WTC11 (cell line): Measurements from ENCODE around the gene RIMS4. TPM values are rescaled to one million over a fixed set of nuclear protein-coding genes. Genes with fewer than 3 reads are reported as not detected.

ENCODE experiments used
- ATAC-seq: fragments of 200-7000 bp; cut with Tn5 transposase; 2 replicates; pipeline ENCODE4 v1.10.0; 2021; ENCODE audit warnings: mild to moderate bottlenecking, moderate library complexity
- CTCF ChIA-PET: fragments of 300-600 bp; sonication (Branson Sonifier 250); formaldehyde crosslinking; loops from one replicate; lab custom pipeline; 2021; ENCODE audit warnings: antibody characterized with exemption; lab: Charles Lee
- POLR2A ChIA-PET: fragments of 350-600 bp; sonication (Branson Sonifier 250); formaldehyde crosslinking; loops from one replicate; lab custom pipeline; 2021; ENCODE audit warnings: antibody characterized with exemption; lab: Charles Lee
- DNase-seq: peaks from one replicate; pipeline ENCODE4 v3.0.0; 2021; ENCODE audit warnings: low spot score
- H3K27ac Mint-ChIP-seq: 2 replicates; pipeline ENCODE4 v1.8.0; 2021; ENCODE audit warnings: mixed read lengths
- H3K27me3 Mint-ChIP-seq: 2 replicates; pipeline ENCODE4 v1.8.0; 2021; ENCODE audit warnings: low read depth, mild to moderate bottlenecking, moderate library complexity, mixed read lengths
- H3K36me3 Mint-ChIP-seq: 2 replicates; pipeline ENCODE4 v1.8.0; 2021; ENCODE audit warnings: mixed read lengths
- H3K4me1 Mint-ChIP-seq: 2 replicates; pipeline ENCODE4 v1.8.0; 2022; ENCODE audit warnings: mixed read lengths
- H3K4me3 Mint-ChIP-seq: 2 replicates; pipeline ENCODE4 v1.8.0; 2021; ENCODE audit warnings: mild to moderate bottlenecking, moderate library complexity, mixed read lengths
- H3K9me3 Mint-ChIP-seq: 2 replicates; pipeline ENCODE4 v1.8.0; 2021; ENCODE audit warnings: mixed read lengths
- ATF1 ChIP-seq: sonication (generic); formaldehyde crosslinking; IDR thresholded peaks from 2 replicates; pipeline ENCODE4 v1.8.1; 2023; ENCODE audit warnings: mild to moderate bottlenecking, moderate library complexity, missing genetic modification reagents
- GRHL2 ChIP-seq: fragments of 250-450 bp; sonication (Bioruptor Pico); IDR thresholded peaks from 2 replicates; pipeline ENCODE4 v1.8.0; 2022; ENCODE audit warnings: mild to moderate bottlenecking, moderate library complexity; ENCODE audit not compliant: insufficient replicate concordance, severe bottlenecking
- JAZF1 ChIP-seq: fragments of 250-450 bp; sonication (Bioruptor Pico); IDR thresholded peaks from 2 replicates; pipeline ENCODE4 v1.9.0; 2021; ENCODE audit warnings: moderate library complexity, mild to moderate bottlenecking, inconsistent platforms
- KAT7 ChIP-seq: sonication (generic); formaldehyde crosslinking; IDR thresholded peaks from 2 replicates; pipeline ENCODE4 v1.8.1; 2023; ENCODE audit warnings: missing genetic modification reagents, mild to moderate bottlenecking, borderline replicate concordance
- MXD4 ChIP-seq: fragments of 250-450 bp; sonication (Bioruptor Pico); IDR thresholded peaks from 2 replicates; pipeline ENCODE4 v1.8.0; 2021; ENCODE audit warnings: mild to moderate bottlenecking, moderate library complexity, borderline replicate concordance
- MYBL2 ChIP-seq: sonication (generic); formaldehyde crosslinking; IDR thresholded peaks from 2 replicates; pipeline ENCODE4 v1.8.1; 2023; ENCODE audit warnings: mild to moderate bottlenecking, moderate library complexity, missing genetic modification reagents
- NR3C1 ChIP-seq: sonication (generic); formaldehyde crosslinking; conservative IDR thresholded peaks from 2 replicates; pipeline ENCODE4 v1.8.1; 2023; ENCODE audit warnings: low read depth, mild to moderate bottlenecking, missing genetic modification reagents
- SMAD4 ChIP-seq: sonication (generic); formaldehyde crosslinking; IDR thresholded peaks from 2 replicates; pipeline ENCODE4 v1.8.0; 2022; ENCODE audit warnings: mild to moderate bottlenecking, missing genetic modification reagents
- TEAD1 ChIP-seq: sonication (generic); formaldehyde crosslinking; IDR thresholded peaks from 2 replicates; pipeline ENCODE4 v1.8.0; 2022; ENCODE audit warnings: mild to moderate bottlenecking, missing genetic modification reagents
- TP53 ChIP-seq: sonication (generic); formaldehyde crosslinking; IDR thresholded peaks from 2 replicates; pipeline ENCODE4 v1.8.1; 2023; ENCODE audit warnings: mild to moderate bottlenecking, missing genetic modification reagents
- ZNF121 ChIP-seq: sonication (generic); formaldehyde crosslinking; IDR thresholded peaks from 2 replicates; pipeline ENCODE4 v1.8.0; 2023; ENCODE audit warnings: missing genetic modification reagents
- ZNF263 ChIP-seq: sonication (generic); formaldehyde crosslinking; IDR thresholded peaks from 2 replicates; pipeline ENCODE4 v1.8.1; 2022; ENCODE audit warnings: low read depth, mild to moderate bottlenecking, moderate library complexity, missing genetic modification reagents
- total RNA-seq: library from RNA; stranded (reverse); gene quantifications from 3 replicates; pipeline ENCODE4 v1.2.3, GENCODE V29; 2021
- TF ChIP-seq, protein P1 (sequence below): sonication (generic); formaldehyde crosslinking; IDR thresholded peaks from 2 replicates; pipeline ENCODE4 v1.8.0; 2023; ENCODE audit warnings: missing genetic modification reagents, mild to moderate bottlenecking, borderline replicate concordance
- TF ChIP-seq, protein P2 (sequence below): sonication (generic); formaldehyde crosslinking; IDR thresholded peaks from 2 replicates; pipeline ENCODE4 v1.8.0; 2023; ENCODE audit warnings: mild to moderate bottlenecking, missing genetic modification reagents
- TF ChIP-seq, protein P3 (sequence below): fragments of 250-450 bp; sonication (Bioruptor Pico); IDR thresholded peaks from 2 replicates; pipeline ENCODE4 v2.1.2; 2022; ENCODE audit warnings: mild to moderate bottlenecking, moderate library complexity
- TF ChIP-seq, protein P4 (sequence below): sonication (generic); formaldehyde crosslinking; IDR thresholded peaks from 2 replicates; pipeline ENCODE4 v1.8.1; 2023; ENCODE audit warnings: mild to moderate bottlenecking, missing genetic modification reagents, borderline replicate concordance
- TF ChIP-seq, protein P5 (sequence below): sonication (generic); formaldehyde crosslinking; IDR thresholded peaks from 2 replicates; pipeline ENCODE4 v1.8.0; 2022; ENCODE audit warnings: mild to moderate bottlenecking, missing genetic modification reagents

Gene RIMS4
- total RNA-seq, 1 experiment from 2014 or later: 24.8 TPM

DNA sequence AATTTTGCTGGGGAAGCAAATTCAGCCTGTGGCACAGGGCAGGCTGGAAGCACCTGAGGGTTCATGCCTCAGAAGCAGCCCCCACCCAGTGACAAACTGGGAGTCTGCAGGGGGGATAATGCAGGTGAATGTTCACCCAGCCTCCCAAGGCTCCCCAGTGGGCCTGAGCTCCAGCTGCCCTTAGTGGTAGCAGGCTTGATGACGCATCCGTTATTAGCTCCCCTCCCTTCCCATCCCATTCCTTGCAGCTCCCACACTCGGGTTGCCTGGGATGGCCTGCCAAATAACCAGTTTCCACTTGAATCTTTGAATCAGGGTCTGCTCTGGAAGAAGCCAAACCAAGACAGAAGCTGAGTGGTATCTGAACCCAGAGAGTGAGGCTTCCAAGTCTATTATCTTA is 48.9 kb downstream of the RIMS4 start:
- no peak overlapping the region for H3K4me3 Mint-ChIP-seq
- no peaks in the 10 kb centered on the region for H3K36me3 Mint-ChIP-seq
- H3K9me3 Mint-ChIP-seq: no peaks in the 10 kb centered on the region
- no peak for TF ChIP-seq TEAD1 (CRISPR knock-in tag)
- TF ChIP-seq ATF1 (CRISPR knock-in tag): no peak
- TF ChIP-seq MXD4 (CRISPR knock-in tag): no peak
- H3K27ac Mint-ChIP-seq: no peak overlapping the region
- CTCF ChIA-PET: interaction anchor here (1.3 to 4.3 kb wide), 2 partner anchors 11 to 13 kb away, joined by 4 to 18 read pairs; no protein-coding TSS in a partner anchor
- POLR2A ChIA-PET: interaction anchor here (0.6 kb wide), 1 partner anchor 25 kb away, joined by 3 read pairs; no protein-coding TSS in a partner anchor
- no peaks in the 10 kb centered on the region for H3K27me3 Mint-ChIP-seq
- H3K4me1 Mint-ChIP-seq: peaks cover 7% of the 10 kb centered on the region; the same call in 1 of the 2 replicates
- DNase-seq (no peak), ATAC-seq (no peak)

DNA sequence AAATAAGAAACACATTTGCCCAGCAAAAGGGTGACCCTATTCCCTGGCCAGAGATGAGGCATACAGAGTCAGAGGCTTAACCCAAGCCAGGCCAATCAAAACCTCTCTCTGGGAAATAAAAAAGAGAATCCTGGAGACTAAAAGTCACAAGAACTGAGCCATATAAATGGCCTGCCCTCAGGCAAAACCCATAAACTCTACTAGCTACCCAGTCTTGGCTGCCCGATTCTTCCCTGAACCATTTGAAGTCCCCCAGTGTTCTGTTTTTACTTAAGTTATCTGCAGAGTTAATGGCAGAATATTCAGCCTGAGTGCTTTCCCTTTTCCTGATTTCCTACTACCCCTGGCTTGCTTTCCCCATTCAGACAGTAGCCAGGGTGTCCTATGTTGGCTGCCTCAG is 50.8 kb downstream of the RIMS4 start:
- POLR2A ChIA-PET: no interaction called here
- no peaks in the 10 kb centered on the region for H3K9me3 Mint-ChIP-seq
- H3K27ac Mint-ChIP-seq: no peak overlapping the region
- no peaks in the 10 kb centered on the region for H3K27me3 Mint-ChIP-seq
- CTCF ChIA-PET: interaction anchor here (4.3 kb wide), 1 partner anchor 9 kb away, joined by 18 read pairs; no protein-coding TSS in a partner anchor
- TF ChIP-seq TP53: no peak
- TF ChIP-seq, protein P1, sequence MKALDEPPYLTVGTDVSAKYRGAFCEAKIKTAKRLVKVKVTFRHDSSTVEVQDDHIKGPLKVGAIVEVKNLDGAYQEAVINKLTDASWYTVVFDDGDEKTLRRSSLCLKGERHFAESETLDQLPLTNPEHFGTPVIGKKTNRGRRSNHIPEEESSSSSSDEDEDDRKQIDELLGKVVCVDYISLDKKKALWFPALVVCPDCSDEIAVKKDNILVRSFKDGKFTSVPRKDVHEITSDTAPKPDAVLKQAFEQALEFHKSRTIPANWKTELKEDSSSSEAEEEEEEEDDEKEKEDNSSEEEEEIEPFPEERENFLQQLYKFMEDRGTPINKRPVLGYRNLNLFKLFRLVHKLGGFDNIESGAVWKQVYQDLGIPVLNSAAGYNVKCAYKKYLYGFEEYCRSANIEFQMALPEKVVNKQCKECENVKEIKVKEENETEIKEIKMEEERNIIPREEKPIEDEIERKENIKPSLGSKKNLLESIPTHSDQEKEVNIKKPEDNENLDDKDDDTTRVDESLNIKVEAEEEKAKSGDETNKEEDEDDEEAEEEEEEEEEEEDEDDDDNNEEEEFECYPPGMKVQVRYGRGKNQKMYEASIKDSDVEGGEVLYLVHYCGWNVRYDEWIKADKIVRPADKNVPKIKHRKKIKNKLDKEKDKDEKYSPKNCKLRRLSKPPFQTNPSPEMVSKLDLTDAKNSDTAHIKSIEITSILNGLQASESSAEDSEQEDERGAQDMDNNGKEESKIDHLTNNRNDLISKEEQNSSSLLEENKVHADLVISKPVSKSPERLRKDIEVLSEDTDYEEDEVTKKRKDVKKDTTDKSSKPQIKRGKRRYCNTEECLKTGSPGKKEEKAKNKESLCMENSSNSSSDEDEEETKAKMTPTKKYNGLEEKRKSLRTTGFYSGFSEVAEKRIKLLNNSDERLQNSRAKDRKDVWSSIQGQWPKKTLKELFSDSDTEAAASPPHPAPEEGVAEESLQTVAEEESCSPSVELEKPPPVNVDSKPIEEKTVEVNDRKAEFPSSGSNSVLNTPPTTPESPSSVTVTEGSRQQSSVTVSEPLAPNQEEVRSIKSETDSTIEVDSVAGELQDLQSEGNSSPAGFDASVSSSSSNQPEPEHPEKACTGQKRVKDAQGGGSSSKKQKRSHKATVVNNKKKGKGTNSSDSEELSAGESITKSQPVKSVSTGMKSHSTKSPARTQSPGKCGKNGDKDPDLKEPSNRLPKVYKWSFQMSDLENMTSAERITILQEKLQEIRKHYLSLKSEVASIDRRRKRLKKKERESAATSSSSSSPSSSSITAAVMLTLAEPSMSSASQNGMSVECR (CRISPR knock-in tag): no peak
- TF ChIP-seq SMAD4 (CRISPR knock-in tag): no peak
- TF ChIP-seq, all 79 proteins: peak for 0
- ATAC-seq (no peak), DNase-seq (no peak)
- no peak overlapping the region for H3K4me3 Mint-ChIP-seq
- H3K36me3 Mint-ChIP-seq: no peaks in the 10 kb centered on the region
- H3K4me1 Mint-ChIP-seq: 0 out of 2 replicates have a peak, but pooled peaks cover 2% of the 10 kb centered on the region

DNA sequence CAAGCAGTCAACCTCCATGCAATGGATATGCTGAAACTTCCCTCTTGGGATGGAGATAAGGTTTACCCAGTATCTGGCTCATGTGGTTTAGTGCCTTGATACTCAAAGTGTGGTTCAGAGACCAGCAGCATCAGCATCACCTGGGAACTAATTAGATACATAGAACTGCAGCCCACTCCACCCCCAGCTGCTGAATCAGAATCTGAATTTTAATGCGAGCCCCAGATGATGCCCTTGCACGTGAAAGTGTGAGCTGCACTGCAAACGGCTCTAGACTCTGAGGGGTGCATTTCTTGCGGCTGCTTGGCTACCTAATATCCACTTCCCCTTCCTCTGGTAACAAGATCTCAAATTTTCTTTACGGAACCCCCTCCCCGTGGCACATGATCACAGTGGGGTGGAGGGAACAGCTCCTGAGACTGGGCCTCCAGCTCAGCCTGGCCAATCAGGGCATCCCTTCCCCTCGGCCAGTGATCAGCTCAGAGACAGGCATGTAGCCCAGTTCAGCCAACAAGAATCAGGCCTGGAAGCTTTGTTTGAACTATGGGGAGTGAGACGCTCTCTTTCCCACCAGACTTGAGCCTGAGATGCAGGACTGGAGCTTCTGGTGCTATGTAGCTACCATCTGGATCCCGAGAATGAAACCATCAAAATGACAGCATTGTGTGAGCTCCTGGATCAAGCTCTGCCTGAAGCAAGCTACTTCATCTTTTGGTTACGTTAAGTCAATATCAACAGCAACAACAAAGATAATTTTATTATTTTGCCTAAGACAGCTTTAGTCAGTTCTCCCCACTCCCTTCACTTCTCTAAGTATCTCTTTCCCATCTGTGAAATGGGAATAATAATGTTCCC is 51.9 kb downstream of the RIMS4 start:
- H3K4me3 Mint-ChIP-seq: no peak overlapping the region
- TF ChIP-seq ZNF121: no peak
- no peak for TF ChIP-seq MYBL2
- TF ChIP-seq, protein P2, sequence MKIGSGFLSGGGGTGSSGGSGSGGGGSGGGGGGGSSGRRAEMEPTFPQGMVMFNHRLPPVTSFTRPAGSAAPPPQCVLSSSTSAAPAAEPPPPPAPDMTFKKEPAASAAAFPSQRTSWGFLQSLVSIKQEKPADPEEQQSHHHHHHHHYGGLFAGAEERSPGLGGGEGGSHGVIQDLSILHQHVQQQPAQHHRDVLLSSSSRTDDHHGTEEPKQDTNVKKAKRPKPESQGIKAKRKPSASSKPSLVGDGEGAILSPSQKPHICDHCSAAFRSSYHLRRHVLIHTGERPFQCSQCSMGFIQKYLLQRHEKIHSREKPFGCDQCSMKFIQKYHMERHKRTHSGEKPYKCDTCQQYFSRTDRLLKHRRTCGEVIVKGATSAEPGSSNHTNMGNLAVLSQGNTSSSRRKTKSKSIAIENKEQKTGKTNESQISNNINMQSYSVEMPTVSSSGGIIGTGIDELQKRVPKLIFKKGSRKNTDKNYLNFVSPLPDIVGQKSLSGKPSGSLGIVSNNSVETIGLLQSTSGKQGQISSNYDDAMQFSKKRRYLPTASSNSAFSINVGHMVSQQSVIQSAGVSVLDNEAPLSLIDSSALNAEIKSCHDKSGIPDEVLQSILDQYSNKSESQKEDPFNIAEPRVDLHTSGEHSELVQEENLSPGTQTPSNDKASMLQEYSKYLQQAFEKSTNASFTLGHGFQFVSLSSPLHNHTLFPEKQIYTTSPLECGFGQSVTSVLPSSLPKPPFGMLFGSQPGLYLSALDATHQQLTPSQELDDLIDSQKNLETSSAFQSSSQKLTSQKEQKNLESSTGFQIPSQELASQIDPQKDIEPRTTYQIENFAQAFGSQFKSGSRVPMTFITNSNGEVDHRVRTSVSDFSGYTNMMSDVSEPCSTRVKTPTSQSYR (CRISPR knock-in tag): no peak
- TF ChIP-seq, protein P3, sequence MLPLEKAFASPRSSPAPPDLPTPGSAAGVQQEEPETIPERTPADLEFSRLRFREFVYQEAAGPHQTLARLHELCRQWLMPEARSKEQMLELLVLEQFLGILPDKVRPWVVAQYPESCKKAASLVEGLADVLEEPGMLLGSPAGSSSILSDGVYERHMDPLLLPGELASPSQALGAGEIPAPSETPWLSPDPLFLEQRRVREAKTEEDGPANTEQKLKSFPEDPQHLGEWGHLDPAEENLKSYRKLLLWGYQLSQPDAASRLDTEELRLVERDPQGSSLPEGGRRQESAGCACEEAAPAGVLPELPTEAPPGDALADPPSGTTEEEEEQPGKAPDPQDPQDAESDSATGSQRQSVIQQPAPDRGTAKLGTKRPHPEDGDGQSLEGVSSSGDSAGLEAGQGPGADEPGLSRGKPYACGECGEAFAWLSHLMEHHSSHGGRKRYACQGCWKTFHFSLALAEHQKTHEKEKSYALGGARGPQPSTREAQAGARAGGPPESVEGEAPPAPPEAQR (CRISPR knock-in tag): no peak
- no peak for TF ChIP-seq KAT7 (CRISPR knock-in tag)
- TF ChIP-seq NR3C1 (CRISPR knock-in tag): no peak
- TF ChIP-seq, protein P4, sequence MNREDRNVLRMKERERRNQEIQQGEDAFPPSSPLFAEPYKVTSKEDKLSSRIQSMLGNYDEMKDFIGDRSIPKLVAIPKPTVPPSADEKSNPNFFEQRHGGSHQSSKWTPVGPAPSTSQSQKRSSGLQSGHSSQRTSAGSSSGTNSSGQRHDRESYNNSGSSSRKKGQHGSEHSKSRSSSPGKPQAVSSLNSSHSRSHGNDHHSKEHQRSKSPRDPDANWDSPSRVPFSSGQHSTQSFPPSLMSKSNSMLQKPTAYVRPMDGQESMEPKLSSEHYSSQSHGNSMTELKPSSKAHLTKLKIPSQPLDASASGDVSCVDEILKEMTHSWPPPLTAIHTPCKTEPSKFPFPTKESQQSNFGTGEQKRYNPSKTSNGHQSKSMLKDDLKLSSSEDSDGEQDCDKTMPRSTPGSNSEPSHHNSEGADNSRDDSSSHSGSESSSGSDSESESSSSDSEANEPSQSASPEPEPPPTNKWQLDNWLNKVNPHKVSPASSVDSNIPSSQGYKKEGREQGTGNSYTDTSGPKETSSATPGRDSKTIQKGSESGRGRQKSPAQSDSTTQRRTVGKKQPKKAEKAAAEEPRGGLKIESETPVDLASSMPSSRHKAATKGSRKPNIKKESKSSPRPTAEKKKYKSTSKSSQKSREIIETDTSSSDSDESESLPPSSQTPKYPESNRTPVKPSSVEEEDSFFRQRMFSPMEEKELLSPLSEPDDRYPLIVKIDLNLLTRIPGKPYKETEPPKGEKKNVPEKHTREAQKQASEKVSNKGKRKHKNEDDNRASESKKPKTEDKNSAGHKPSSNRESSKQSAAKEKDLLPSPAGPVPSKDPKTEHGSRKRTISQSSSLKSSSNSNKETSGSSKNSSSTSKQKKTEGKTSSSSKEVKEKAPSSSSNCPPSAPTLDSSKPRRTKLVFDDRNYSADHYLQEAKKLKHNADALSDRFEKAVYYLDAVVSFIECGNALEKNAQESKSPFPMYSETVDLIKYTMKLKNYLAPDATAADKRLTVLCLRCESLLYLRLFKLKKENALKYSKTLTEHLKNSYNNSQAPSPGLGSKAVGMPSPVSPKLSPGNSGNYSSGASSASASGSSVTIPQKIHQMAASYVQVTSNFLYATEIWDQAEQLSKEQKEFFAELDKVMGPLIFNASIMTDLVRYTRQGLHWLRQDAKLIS (CRISPR knock-in tag): no peak
- no peak for TF ChIP-seq ZNF263
- no peak for TF ChIP-seq GRHL2
- no peak for TF ChIP-seq JAZF1 (CRISPR knock-in tag)
- TF ChIP-seq, protein P5, sequence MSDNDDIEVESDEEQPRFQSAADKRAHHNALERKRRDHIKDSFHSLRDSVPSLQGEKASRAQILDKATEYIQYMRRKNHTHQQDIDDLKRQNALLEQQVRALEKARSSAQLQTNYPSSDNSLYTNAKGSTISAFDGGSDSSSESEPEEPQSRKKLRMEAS (CRISPR knock-in tag): no peak

More for the DNA sequence above, 51.9 kb downstream of the RIMS4 start:
- H3K4me1 Mint-ChIP-seq: 0 out of 2 replicates have a peak, but pooled peaks cover 2% of the 10 kb centered on the region
- no peaks in the 10 kb centered on the region for H3K9me3 Mint-ChIP-seq
- no peaks in the 10 kb centered on the region for H3K27me3 Mint-ChIP-seq
- H3K36me3 Mint-ChIP-seq: no peaks in the 10 kb centered on the region
- ATAC-seq: no peak
- POLR2A ChIA-PET: no interaction called here
- DNase-seq: no peak
- CTCF ChIA-PET: interaction anchor here (1.0 to 4.3 kb wide), 3 partner anchors 8 to 27 kb away, joined by 4 to 18 read pairs (median 11); no protein-coding TSS in a partner anchor
- no peak overlapping the region for H3K27ac Mint-ChIP-seq
